ENCODE measurements around the gene TOX3.

- no peak for TF ChIP-seq RAD21 (IDR thresholded peaks at IDR 0.05; ENCODE audit: low read depth)
- TF ChIP-seq FOXM1 (IDR thresholded peaks at IDR 0.05; ENCODE audit: borderline replicate concordance, low read depth) = no peak
- TF ChIP-seq CEBPB (IDR thresholded peaks at IDR 0.05) = no peak
- no peak for TF ChIP-seq EP300 (IDR thresholded peaks at IDR 0.05; ENCODE audit: borderline replicate concordance)
- no peak for TF ChIP-seq TAF1 (IDR thresholded peaks at IDR 0.05; ENCODE audit: low read depth)
- no peak for TF ChIP-seq TEAD4 (IDR thresholded peaks at IDR 0.05)
- TF ChIP-seq, protein P1, sequence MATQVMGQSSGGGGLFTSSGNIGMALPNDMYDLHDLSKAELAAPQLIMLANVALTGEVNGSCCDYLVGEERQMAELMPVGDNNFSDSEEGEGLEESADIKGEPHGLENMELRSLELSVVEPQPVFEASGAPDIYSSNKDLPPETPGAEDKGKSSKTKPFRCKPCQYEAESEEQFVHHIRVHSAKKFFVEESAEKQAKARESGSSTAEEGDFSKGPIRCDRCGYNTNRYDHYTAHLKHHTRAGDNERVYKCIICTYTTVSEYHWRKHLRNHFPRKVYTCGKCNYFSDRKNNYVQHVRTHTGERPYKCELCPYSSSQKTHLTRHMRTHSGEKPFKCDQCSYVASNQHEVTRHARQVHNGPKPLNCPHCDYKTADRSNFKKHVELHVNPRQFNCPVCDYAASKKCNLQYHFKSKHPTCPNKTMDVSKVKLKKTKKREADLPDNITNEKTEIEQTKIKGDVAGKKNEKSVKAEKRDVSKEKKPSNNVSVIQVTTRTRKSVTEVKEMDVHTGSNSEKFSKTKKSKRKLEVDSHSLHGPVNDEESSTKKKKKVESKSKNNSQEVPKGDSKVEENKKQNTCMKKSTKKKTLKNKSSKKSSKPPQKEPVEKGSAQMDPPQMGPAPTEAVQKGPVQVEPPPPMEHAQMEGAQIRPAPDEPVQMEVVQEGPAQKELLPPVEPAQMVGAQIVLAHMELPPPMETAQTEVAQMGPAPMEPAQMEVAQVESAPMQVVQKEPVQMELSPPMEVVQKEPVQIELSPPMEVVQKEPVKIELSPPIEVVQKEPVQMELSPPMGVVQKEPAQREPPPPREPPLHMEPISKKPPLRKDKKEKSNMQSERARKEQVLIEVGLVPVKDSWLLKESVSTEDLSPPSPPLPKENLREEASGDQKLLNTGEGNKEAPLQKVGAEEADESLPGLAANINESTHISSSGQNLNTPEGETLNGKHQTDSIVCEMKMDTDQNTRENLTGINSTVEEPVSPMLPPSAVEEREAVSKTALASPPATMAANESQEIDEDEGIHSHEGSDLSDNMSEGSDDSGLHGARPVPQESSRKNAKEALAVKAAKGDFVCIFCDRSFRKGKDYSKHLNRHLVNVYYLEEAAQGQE (IDR thresholded peaks at IDR 0.05; ENCODE audit: low read depth) = no peak
- no peak for TF ChIP-seq YY1 (IDR thresholded peaks at IDR 0.05; ENCODE audit: low read depth)
- TF ChIP-seq ZBTB7A (IDR thresholded peaks at IDR 0.05; ENCODE audit: low read depth) = no peak
- TF ChIP-seq NFIC (IDR thresholded peaks at IDR 0.05) = no peak
Measured at GRCh38 chr16:52526830-52527229, 20.1 kb downstream of the TOX3 start.

Data from Ishikawa (cell line).